GM23248 (cell line): ENCODE measurements around the gene HTR3B.

Source experiments
- EZH2 ChIP-seq: fragments of 200-600 bp; sonication (generic); IDR thresholded peaks from 2 replicates; pipeline ENCODE4 v1.6.1; 2018; ENCODE audit warnings: antibody characterized with exemption, mild to moderate bottlenecking; ENCODE audit not compliant: insufficient read depth, poor library complexity, severe bottlenecking
- EZH2phosphoT487 ChIP-seq: fragments of 200-600 bp; sonication (generic); IDR thresholded peaks from 2 replicates; pipeline ENCODE4 v1.6.1; 2018; ENCODE audit warnings: antibody characterized with exemption, moderate library complexity, mild to moderate bottlenecking, low read depth; ENCODE audit not compliant: insufficient read depth

DNA sequence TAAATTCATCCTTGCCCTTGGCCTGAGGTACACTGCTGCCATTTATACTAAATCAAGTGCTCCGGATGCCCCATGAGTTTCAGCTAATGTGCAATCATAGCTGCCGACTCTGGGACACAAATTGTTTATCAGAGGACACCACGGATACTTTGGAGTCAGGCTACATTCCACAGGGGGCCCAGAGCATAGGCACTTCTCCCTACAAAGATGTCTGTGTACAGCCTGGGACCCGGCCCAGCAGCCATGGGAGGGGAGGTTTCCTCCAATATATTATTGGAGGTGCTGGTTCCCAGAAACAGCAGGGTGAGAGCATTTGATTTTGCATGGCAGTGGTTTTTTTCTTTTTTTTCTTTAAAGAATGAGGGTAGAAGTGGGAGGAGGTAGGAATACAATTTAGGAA is 31.3 kb downstream of the HTR3B start:
- TF ChIP-seq EZH2, result no peak
- no peak for TF ChIP-seq EZH2phosphoT487
